ENCODE results near the gene P2RY8. TPM values are rescaled to one million over a fixed set of nuclear protein-coding genes. Genes with fewer than 3 reads are reported as not detected.

The P2RY8 gene, protein sequence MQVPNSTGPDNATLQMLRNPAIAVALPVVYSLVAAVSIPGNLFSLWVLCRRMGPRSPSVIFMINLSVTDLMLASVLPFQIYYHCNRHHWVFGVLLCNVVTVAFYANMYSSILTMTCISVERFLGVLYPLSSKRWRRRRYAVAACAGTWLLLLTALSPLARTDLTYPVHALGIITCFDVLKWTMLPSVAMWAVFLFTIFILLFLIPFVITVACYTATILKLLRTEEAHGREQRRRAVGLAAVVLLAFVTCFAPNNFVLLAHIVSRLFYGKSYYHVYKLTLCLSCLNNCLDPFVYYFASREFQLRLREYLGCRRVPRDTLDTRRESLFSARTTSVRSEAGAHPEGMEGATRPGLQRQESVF
- 0.02 to 0.06 TPM (median 0.04 TPM) in 4 of 5 replicates, not detected in the other for total RNA-seq (2022; extraction: Qiagen RNA extraction)

DNA sequence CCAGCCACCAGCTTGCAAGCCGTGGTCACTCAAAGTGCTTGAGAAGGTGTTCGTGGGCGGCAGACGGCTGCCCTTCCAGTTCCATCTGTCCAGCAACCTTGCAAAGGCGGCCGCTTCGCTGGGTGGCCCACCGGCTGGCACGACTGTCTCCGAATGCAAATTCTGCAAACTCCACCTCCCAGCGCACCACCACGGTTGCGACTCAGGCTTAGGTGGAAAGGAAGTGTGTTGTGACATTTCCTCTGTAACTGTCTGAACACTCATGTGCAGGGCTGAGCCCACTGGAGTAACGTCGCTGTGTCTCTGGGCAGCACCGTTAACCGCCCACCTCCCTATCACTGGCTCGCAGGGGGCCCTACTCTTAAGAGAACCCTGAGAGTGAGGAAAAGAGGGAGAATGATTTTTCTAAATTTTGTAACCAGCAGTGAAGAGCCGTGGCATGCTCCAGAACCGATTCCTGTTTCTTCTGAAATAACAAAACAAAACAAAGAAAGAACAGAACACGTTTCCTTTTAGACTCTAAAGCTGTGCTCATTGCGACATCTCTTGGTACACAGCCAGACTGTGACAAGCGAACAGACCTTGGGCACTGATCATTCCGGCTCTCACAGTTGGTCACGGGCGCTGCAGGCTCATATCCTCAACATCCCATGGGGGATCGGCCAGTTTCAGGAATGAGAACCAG lies at the start of gene P2RY8:
TSS of gene P2RY8 (minus strand) at position 155 of the 685 bp plus-strand sequence. CDS start 70,627 bp downstream, outside the sequence.

DNA sequence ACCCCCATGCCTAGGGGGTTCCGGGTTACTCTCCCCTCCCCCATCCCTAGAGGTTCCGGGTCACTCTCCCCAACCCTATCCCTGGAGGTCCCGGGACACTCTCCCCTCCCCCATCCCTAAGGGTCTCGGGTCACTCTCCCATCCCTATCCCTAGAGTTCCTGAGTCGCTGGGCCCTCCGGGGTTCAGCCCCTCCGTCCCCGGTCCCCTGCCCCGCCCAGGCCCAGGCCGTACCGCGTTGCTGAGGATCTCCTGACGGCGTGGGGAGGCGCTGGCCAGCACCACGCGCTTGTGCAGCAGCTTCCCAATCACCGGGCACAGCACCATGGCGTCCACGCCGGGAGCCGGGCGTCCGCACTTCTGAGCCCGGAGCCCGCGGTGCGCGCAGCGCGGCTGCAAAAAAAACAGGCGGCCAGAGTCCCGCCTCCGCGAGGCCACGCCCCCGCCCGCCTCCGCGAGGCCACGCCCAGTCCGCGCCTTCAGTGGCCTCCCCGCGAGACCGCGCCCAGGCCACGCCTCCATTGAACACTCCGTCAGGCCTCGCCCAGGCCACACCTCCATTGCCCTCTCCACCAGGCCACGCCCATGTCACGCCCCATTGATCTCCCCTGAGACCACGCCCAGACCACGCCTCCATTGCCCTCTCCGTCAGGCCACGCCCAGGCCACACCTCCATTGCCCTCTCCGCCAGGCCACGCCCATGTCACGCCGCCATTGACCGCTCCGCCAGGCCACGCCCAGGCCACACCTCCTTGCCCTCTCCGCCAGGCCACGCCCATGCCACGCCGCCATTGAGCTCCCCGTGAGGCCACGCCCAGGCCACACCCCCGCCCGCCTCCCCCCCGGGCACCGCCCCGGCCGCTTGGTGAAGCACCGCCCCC lies 84.2 kb downstream of the P2RY8 start, which contains the start of gene ASMTL:
TSS of gene ASMTL (minus strand) at position 394 of the 879 bp plus-strand sequence. CDS start at position 325, 69 bp downstream.

Other genes with a start within 250 kb of the P2RY8 start
- gene IL3RA, start 200.4 kb downstream of the P2RY8 start, total RNA-seq (2022; extraction: Qiagen RNA extraction) = 0.14 to 0.24 TPM (median 0.21 TPM) in 5 replicates
- gene SLC25A6, start 145.1 kb downstream of the P2RY8 start, total RNA-seq (2022; extraction: Qiagen RNA extraction) = 415 to 486 TPM (median 469 TPM) in 5 replicates
- 18.5 to 20.7 TPM (median 20.2 TPM) in 5 replicates for gene ASMTL, start 84.3 kb downstream of the P2RY8 start, total RNA-seq (2022; extraction: Qiagen RNA extraction)
- gene AKAP17A, start 54.4 kb upstream of the P2RY8 start, total RNA-seq (2022; extraction: Qiagen RNA extraction) = 28.5 to 38.1 TPM (median 37.1 TPM) in 5 replicates
- gene ASMT, start 77.9 kb upstream of the P2RY8 start, total RNA-seq (2022; extraction: Qiagen RNA extraction) = 0.10 to 0.38 TPM (median 0.29 TPM) in 5 replicates